Omental fat pad (tissue), 4 donors: ENCODE measurements around the gene TTC27. TPM values are rescaled to one million over a fixed set of nuclear protein-coding genes. Genes with fewer than 3 reads are reported as not detected.

Source experiments
- ATAC-seq: fragments of 150-250 bp; one replicate; pipeline ENCODE4 v1.9.1; 2016; ENCODE audit warnings: mild to moderate bottlenecking, moderate library complexity; ENCODE audit not compliant: low FRiP score
- DNase-seq: peaks from one replicate; pipeline ENCODE4 v3.0.0-alpha.2; 2019; ENCODE audit warnings: low spot score
- total RNA-seq, 4 donors: library from RNA; depleted of rRNA; stranded (reverse); fragments of >200 nt; gene quantifications; one replicate each; pipeline ENCODE4 v1.1.0, GENCODE V29; 2016
- TF ChIP-seq, protein P1 (sequence below), 3 donors: fragments of 450-650 bp; IDR thresholded peaks; one replicate each; pipeline ENCODE4 v1.5.1; 2016 to 2017; ENCODE audit warnings: antibody characterized with exemption in 3 of 3, mild to moderate bottlenecking in 3 of 3, moderate library complexity in 2 of 3

TTC27 gene
- total RNA-seq, 4 donors from 2014 or later = 13.9 to 21.8 (median 15.2) TPM

DNA sequence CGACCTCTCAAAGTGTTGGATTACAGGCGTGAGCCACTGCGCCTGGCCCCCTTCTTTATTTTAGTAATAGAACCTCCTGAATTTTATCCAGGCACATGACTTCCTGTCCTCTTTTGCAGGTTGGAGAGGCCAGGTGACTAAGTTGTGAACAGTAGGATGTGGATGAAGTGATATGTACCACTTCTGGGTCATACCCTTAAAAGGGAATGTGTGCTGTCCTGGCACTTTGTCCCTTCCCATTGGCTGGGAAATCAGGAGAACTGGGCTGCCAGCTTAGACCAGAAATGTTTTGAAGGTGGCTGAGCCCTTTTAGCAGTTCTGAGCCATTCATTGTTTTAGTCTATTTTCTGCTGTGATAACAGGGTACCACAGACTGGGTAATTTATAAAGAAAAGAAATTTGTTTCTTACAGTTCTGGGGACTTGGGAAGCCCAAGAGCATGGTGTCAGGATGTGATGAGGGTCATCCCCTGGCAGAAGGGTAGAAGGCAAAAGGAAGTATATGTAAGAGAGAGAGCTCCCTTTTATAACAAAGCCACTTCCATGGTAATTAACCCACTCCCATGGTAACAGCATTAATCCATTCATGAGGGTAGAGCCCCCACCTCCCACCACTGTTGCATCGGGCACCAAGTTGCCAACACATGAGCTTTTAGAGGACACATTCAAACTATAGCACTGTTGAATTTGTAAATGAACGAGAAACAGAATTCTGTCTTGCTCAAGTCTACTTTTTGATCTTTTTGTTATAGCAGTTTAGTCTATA is 79.1 kb downstream of the TTC27 start:
- ATAC-seq = no peak
- no peak for DNase-seq

DNA sequence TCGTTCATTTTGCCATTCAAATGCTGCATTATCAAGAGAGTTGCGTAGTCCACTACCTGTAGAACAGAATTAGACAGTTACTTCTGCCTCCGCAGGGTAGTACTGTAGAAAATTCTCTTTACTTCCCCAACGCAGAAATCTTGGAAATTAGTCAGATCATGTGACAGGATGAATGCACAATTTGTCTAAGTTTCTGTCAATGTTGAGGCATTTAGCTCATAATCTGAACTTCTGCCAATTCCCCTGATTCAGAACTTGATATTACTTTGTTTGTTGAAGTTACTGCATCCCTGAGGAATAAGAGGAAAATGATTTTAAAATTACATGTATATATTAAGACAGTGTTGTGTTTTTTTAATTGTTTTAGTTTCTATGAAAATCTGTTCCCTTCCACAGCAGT is 83.4 kb downstream of the TTC27 start:
- TF ChIP-seq, protein P1, sequence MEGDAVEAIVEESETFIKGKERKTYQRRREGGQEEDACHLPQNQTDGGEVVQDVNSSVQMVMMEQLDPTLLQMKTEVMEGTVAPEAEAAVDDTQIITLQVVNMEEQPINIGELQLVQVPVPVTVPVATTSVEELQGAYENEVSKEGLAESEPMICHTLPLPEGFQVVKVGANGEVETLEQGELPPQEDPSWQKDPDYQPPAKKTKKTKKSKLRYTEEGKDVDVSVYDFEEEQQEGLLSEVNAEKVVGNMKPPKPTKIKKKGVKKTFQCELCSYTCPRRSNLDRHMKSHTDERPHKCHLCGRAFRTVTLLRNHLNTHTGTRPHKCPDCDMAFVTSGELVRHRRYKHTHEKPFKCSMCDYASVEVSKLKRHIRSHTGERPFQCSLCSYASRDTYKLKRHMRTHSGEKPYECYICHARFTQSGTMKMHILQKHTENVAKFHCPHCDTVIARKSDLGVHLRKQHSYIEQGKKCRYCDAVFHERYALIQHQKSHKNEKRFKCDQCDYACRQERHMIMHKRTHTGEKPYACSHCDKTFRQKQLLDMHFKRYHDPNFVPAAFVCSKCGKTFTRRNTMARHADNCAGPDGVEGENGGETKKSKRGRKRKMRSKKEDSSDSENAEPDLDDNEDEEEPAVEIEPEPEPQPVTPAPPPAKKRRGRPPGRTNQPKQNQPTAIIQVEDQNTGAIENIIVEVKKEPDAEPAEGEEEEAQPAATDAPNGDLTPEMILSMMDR (IDR thresholded peaks at IDR 0.05) = no peak
- DNase-seq (no peak), ATAC-seq (peak; percentile 56)

More for the DNA sequence above, 79.1 kb downstream of the TTC27 start:
- TF ChIP-seq, protein P1 (IDR thresholded peaks at IDR 0.05) = no peak

DNA sequence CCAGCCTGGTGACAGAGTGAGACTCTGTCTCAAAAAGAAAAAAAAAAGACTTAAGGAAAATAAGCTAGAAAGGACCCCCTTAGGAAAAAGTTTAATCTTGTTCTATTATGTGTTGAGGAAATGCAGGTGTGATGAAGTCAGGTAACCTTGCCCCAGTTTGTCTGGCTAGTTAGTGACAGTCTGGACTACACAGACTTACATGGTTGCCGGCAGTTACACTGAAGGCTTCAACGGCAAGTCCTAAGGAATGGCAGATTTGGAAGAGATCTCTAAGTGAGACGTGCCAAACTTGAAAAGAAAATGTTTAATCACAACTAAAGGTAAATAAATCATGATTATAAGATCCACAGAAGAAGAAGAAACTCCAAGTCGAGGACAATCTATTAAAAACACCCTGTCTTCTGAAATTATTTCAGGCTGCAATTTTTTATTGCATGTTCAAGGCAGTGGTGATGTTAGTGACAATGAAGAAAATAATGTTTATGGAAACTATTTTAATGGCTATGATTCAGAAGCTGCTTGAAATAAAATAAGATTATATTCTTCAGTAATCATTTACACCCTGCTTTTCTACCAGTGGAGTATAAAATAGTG is 84.2 kb downstream of the TTC27 start:
- DNase-seq (no peak), ATAC-seq (no peak)
- TF ChIP-seq, protein P1 (IDR thresholded peaks at IDR 0.05) = no peak

DNA sequence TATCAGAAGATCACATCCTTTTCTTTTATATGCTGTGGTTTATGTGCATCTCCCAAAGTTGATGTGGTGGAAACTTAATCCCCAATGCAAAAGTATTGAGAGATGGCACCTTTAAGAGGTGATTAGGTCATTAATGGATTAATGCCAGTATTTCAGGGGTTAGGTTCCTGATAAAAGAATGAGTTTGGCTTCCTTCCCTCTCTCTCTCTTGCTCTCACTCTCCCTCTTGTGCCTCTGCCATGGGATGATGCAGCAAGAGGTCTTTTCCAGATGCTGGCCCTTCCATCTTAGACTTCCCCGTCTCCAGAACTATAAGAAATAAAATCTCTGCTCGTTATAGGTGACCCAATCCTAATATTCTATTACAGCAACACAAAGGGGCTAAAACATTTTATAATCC is 85.0 kb downstream of the TTC27 start:
- TF ChIP-seq, protein P1 (IDR thresholded peaks at IDR 0.05) = no peak
- no peak for ATAC-seq
- DNase-seq = no peak

DNA sequence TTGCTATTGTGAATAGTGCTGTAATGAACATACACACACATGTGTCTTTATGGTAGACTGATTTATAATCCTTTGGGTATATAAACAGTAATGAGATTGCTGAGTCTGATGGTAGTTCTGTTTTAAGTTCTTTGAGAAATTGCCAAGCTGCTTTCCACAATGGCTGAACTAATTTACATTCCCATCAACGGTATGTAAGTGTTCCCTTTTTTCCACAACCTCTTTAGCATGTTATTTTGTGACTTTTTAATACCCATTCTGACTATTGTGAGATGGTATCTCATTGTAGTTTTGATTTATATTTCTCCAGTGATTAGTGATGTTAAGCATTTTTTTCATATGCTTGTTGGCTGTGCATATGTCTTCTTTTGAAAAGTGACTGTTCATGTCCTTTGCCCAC is 86.7 kb downstream of the TTC27 start:
- ATAC-seq (no peak), DNase-seq (no peak)
- TF ChIP-seq, protein P1 (IDR thresholded peaks at IDR 0.05) = no peak

DNA sequence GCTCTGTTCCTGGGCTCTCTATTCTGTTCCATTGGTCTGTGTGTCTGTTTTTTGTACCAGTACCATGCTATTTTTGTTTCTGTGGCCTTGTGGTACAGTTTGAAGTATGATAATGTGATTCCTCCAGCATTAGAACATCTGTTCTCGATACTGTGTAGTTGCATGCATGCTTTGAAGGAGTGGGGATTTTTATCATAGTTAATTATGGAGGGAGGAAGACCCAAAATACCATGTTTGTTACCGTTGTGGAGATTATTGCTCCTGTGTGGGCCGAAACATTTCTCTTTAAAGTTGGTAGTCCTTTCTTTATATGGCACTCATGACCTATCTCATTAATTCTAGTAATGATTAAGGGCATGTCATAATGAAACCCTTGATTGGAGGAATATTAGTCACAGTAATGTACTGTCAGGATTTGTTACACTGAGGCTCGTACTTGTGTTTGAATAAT is 87.6 kb downstream of the TTC27 start:
- ATAC-seq (no peak), DNase-seq (no peak)
- TF ChIP-seq, protein P1 (IDR thresholded peaks at IDR 0.05) = no peak

DNA sequence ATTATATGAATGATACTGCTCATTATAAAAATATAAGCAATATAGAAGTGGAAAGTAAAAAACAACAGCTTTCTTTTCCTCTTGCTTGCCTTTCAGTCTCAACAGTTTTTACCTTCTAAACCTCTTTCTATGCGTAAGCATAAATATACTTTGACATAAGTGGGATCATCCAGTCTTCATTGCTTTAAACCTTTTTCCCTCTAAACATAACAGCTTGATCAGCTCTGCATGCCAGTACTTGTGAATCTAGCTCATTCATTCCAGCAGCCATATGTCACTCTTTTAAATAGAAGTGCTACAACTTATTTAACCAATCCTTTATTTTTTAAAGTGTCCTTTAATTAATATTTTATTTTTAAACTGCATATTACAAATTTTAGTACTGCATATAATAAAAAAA is 88.1 kb downstream of the TTC27 start:
- TF ChIP-seq, protein P1 (IDR thresholded peaks at IDR 0.05) = no peak
- ATAC-seq = no peak
- DNase-seq = no peak
